GM12874 (cell line): ENCODE results near the gene ZNF335.

ENCODE experiments used
- TF ChIP-seq, protein P1 (sequence below): IDR thresholded peaks from 2 replicates; pipeline ENCODE4 v1.5.1; 2011; ENCODE audit warnings: low read depth, mild to moderate bottlenecking, control low read depth, low read length, moderate library complexity; ENCODE audit not compliant: insufficient read depth

ZNF335 gene

DNA sequence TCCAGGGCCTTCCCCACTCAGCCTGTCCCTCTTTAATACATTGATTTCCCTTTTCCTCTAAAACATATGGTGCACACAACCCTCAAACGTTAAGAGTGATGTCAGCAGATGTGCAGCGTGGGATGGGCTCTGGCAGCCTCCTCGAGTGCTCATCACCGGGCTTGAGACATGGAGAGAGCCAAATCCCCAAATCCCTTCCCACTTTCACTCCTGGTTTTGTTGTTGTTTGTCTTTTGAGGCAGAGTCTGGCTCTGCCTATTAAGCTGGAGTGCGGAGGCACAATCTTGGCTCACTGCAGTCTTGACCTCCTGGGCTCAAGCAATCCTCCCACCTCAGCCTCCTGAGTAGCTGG lies 54.2 kb downstream of the ZNF335 start:
- TF ChIP-seq, protein P1, sequence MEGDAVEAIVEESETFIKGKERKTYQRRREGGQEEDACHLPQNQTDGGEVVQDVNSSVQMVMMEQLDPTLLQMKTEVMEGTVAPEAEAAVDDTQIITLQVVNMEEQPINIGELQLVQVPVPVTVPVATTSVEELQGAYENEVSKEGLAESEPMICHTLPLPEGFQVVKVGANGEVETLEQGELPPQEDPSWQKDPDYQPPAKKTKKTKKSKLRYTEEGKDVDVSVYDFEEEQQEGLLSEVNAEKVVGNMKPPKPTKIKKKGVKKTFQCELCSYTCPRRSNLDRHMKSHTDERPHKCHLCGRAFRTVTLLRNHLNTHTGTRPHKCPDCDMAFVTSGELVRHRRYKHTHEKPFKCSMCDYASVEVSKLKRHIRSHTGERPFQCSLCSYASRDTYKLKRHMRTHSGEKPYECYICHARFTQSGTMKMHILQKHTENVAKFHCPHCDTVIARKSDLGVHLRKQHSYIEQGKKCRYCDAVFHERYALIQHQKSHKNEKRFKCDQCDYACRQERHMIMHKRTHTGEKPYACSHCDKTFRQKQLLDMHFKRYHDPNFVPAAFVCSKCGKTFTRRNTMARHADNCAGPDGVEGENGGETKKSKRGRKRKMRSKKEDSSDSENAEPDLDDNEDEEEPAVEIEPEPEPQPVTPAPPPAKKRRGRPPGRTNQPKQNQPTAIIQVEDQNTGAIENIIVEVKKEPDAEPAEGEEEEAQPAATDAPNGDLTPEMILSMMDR, result no peak

DNA sequence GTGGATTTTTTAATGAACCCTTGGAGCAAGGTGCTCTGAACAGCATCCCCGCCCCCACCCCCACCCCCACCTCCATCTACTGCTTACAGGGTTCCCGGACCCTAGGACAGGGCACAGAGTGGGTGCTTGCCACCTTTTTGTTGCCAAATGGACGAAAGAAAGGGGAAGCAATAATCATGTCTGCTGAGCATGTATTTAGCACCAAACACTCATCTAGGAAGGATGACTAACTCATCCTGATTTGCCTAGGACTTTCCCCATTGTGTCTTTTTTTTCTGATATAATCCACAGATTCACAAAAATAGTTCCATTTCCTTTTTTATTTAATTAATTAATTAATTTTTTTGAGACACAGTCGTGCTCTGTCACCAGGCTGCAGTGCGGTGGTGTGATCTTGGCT lies 58.9 kb downstream of the ZNF335 start:
- TF ChIP-seq, protein P1, result no peak

DNA sequence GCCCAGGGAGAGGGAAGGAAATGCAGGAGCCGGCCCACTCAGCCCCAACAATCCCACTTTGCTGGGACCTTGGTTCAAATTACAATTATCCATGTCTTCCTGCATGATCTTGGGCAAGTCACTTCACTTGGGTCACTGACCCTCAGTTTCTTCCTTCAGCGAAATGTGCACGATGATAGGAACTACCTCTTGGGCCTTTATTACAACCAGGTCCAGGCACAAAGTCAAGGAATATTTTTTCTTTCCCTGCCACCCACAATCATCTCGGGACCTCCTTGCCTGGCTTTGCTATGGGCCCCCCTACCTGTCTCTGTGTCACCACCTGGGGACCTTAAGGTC lies 59.7 kb downstream of the ZNF335 start:
- TF ChIP-seq, protein P1, result no peak

DNA sequence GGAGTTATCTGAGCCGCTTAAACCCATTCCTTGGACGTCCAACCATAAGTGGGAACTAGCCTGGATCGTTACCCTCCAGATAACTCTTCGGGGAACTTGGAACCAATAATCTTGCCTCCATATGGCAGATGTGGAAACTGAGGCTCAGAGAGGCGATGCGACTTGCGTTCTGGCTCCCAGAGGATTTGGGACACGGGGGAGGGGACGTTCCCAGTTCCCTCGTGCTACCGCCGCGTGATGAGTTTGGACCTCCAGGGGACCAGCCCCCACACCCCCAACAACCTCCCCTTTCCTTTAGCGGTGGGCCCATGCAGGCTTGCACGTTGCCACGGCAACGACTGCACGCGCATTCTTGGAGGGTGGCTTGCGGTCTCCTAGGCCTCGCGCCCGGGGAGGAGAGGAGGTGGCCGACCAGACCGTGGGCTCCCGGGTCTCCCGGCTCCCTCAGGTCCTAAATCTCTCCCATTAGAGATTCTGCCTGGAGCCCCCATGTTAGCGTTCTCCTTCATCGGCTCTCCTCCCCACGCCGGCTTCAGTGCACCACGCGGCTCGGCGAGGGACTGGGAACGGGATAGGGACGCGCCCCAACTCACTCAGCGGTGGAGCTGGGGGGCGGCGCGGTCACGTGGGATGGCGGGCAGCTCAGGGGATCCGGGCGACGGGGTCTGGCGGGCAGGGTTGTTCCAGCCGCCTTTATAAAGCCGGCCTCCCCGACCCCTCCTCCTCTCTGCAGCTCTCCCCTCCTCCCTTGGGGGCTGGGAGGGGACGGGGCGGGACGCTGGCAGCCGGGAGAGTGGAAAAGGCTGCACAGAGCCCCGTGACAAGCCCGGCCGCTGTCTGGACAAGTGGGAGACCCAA lies 60.3 kb downstream of the ZNF335 start, which contains the start of gene PLTP:
Gene PLTP (minus strand): TSS at position 670 of the 858 bp plus-strand sequence. CDS start 703 bp downstream, outside the sequence.
- TF ChIP-seq, protein P1, result no peak

DNA sequence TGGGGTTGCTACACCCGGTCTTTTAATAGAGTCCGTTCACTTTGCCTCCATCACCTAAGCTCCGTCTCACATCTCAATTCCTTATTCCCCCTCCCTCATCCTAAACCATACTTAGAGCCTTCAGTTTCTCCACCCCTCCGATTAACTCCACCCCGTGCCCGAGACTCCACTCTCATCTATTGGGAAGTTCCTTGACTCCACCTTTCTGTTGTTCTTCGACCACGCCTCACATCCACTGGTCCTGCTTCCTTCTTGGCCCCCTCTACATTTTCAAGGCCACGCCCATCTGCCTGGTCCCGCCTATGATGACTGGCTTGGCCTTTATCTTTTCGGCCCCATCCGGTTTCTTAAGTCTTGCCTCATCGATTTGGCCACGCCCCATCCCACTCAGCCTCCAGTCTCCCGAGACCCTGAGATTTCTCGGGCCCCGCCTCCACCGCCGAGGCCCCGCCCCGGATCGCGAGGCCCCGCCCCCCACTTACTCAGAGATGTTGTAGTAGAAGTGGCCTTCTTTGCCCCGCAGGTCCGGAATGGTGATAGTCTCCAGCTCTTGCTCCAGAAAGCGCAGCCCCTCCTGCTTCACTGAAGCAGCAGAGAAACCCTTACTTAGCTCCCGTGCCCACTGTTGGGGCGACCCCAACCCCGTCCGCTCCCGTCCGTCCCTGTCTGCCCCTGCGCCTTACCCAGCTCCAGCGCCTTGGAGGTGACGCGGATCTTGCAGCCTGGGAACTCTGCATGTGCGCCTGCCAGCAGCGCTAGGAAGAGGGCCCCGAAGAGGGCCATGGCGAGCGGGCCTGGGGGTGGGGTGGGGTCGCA lies 61.1 kb downstream of the ZNF335 start:
- TF ChIP-seq, protein P1, result no peak

DNA sequence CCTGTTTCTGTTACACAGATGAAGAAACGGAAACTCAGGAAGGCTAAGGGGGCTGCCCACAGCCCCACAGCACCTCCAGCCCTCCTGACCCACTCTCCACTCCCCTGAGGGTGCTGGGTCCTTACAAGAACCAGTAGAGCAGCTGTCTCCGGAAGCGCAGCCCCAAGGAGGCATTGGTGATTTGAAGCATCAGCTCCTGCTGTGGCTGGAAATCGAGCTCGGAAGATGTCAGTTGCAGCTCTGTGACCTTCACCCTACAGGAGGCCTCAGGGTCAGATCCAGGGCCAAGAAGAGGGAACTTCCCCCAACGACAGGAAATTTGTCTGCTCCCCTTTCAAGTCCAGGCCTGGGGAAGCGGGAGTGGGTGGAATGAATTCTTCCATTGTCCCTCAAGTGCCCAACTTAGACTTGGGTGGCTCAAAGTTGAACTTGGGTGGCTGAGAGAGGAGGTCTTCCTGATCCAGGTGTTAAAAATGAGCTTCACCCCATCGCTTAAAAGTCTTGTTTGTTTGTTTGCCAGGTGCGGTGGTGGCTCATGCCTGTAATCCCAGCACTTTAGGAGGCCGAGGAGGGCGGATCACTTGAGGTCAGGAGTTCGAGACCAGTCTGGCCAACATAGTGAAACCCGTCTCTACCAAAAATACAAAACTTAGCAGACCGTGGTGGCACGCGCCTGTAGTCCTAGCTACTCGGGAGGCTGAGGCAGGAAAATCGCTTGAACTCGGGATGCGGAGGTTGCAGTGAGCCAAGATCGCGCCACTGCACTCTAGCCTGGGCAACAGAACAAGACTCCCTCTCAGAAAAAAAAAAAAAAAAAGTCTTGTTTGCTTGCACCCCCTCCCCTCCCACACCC lies 62.0 kb downstream of the ZNF335 start:
- TF ChIP-seq, protein P1, result no peak
